ENCODE measurements around the gene ITGA7. TPM values are rescaled to one million over a fixed set of nuclear protein-coding genes. Genes with fewer than 3 reads are reported as not detected.

ITGA7 gene
- total RNA-seq, 4 donors from 2014 or later: 7.9 to 16.9 (median 9.8) TPM

GRCh38 chr12:55718015-55718414 is 10.3 kb upstream of the ITGA7 start:
- Histone ChIP-seq H3K9me3 (no peaks in the 10 kb centered on the region), H3K27ac (peak overlapping the region; percentile 3 to 88 (median 20)), H3K27me3 (no peaks in the 10 kb centered on the region), H3K4me3 (replicated peaks in 1 of 3) (no peak overlapping the region), H3K4me1 (peaks cover 24 to 43% of the 10 kb centered on the region in 2 donors), H3K36me3 (no peaks in the 10 kb centered on the region)
- intact Hi-C loops (cut with DNase I): no loop called here
- TF ChIP-seq CTCF (IDR thresholded peaks at IDR 0.05): no peak
- TF ChIP-seq POLR2A (IDR thresholded peaks at IDR 0.05): no peak
- WGBS, 2 donors: 35 to 48% methylated on average over 4 of the region's 4 CpGs
- DNase-seq: no peak

- WGBS, 2 donors: 57 to 68% methylated on average over 8 of the region's 8 CpGs
- intact Hi-C loops (cut with DNase I): no loop called here
- no peak for DNase-seq
- H3K4me1 ChIP-seq: peaks cover 23 to 36% of the 10 kb centered on the region in 2 donors
- peak overlapping the region; percentile 70 to 88 (median 87) for H3K27ac ChIP-seq
- TF ChIP-seq POLR2A (IDR thresholded peaks at IDR 0.05) (no peak), CTCF (IDR thresholded peaks at IDR 0.05) (no peak)
- peak overlapping the region in 1 of 3 donors; percentile 69 for H3K4me3 ChIP-seq (replicated peaks in 1 of 3)
- H3K27me3 ChIP-seq: no peaks in the 10 kb centered on the region
- no peaks in the 10 kb centered on the region for H3K9me3 ChIP-seq
- H3K36me3 ChIP-seq: no peaks in the 10 kb centered on the region
These were observed 9.6 kb upstream of the ITGA7 start for GRCh38 chr12:55717011-55718007.

GRCh38 chr12:55716582-55716957 is 8.9 kb upstream of the ITGA7 start:
- Histone ChIP-seq H3K9me3 (no peaks in the 10 kb centered on the region), H3K4me3 (replicated peaks in 1 of 3) (peak overlapping the region; percentile 19 to 69 (median 21)), H3K27ac (peak overlapping the region; percentile 70 to 88 (median 87)), H3K36me3 (no peaks in the 10 kb centered on the region), H3K27me3 (no peaks in the 10 kb centered on the region), H3K4me1 (peaks cover 23 to 35% of the 10 kb centered on the region in 2 donors)
- TF ChIP-seq POLR2A (IDR thresholded peaks at IDR 0.05) (no peak), CTCF (IDR thresholded peaks at IDR 0.05) (no peak)
- DNase-seq: no peak
- WGBS, 2 donors: 5 to 8% methylated on average over 11 to 13 of the region's 13 CpGs
- intact Hi-C loops (cut with DNase I): no loop called here

GRCh38 chr12:55715833-55716581 is 8.3 kb upstream of the ITGA7 start, which contains the start of gene BLOC1S1:
Gene BLOC1S1, plus strand, starts transcription at chr12:55716046. Its CDS starts 6 bp downstream, at chr12:55716052.
- DNase-seq: peak; percentile 96 to 97
- no peaks in the 10 kb centered on the region for H3K36me3 ChIP-seq
- intact Hi-C loops (cut with DNase I): no loop called here
- peak within 1 kb of the TSS; percentile 19 to 69 (median 21) for H3K4me3 ChIP-seq (replicated peaks in 1 of 3)
- 0 to 1% methylated on average over 12 to 39 of the region's 42 CpGs for WGBS, 2 donors
- H3K9me3 ChIP-seq: no peaks in the 10 kb centered on the region
- no peaks in the 10 kb centered on the region for H3K27me3 ChIP-seq
- H3K27ac ChIP-seq: peak within 1 kb of the TSS; percentile 70 to 88 (median 87)
- H3K4me1 ChIP-seq: peaks cover 23 to 35% of the 10 kb centered on the region in 2 donors
- peak in 1 of 2 donors; percentile 56 for TF ChIP-seq POLR2A (IDR thresholded peaks at IDR 0.05)
- TF ChIP-seq CTCF (IDR thresholded peaks at IDR 0.05): peak in 2 of 6 experiments; percentile 2 to 21
